ENCODE results near the gene KNG1. TPM values are rescaled to one million over a fixed set of nuclear protein-coding genes. Genes with fewer than 3 reads are reported as not detected.

KNG1 gene
- total RNA-seq, 2 donors from 2014 or later = not detected

DNA sequence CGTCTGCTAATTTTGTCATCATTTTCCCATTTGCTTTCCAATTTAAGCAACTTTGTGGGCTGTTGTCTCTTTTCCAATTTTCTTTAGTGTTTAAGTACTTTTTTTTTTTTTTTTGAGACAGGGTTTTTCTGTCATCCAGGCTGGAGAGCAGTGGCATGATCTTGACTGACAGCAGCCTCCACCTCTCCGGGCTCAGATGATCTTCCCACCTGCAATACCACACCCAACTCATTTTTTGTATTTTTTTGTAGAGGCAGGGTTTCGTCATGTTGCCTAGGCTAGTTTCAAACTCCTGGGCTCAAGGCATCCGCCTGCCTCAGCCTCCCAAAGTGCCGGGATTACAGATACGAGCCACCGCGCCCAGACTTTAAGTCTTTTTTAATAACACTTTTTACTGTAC lies 40.1 kb downstream of the KNG1 start:
- no peaks in the 10 kb centered on the region for H3K36me3 ChIP-seq (replicated peaks in 1 of 2; ENCODE audit: insufficient read depth in 1 of 2, low read depth in 2 of 2)
- intact Hi-C loops (cut with DNase I) = no loop called here
- DNase-seq (no peak), ATAC-seq (no peak)
- H3K27me3 ChIP-seq = no peaks in the 10 kb centered on the region
- H3K9me3 ChIP-seq = no peaks in the 10 kb centered on the region
- H3K4me1 ChIP-seq = peaks cover 6% of the 10 kb centered on the region
- TF ChIP-seq, protein P1, sequence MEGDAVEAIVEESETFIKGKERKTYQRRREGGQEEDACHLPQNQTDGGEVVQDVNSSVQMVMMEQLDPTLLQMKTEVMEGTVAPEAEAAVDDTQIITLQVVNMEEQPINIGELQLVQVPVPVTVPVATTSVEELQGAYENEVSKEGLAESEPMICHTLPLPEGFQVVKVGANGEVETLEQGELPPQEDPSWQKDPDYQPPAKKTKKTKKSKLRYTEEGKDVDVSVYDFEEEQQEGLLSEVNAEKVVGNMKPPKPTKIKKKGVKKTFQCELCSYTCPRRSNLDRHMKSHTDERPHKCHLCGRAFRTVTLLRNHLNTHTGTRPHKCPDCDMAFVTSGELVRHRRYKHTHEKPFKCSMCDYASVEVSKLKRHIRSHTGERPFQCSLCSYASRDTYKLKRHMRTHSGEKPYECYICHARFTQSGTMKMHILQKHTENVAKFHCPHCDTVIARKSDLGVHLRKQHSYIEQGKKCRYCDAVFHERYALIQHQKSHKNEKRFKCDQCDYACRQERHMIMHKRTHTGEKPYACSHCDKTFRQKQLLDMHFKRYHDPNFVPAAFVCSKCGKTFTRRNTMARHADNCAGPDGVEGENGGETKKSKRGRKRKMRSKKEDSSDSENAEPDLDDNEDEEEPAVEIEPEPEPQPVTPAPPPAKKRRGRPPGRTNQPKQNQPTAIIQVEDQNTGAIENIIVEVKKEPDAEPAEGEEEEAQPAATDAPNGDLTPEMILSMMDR (IDR thresholded peaks at IDR 0.05) = no peak
- no peak for TF ChIP-seq POLR2A (IDR thresholded peaks at IDR 0.05)
- WGBS, 2 donors = 80 to 87% methylated on average over 8 of the region's 8 CpGs
- H3K27ac ChIP-seq = no peak overlapping the region
- H3K4me3 ChIP-seq = no peak overlapping the region

DNA sequence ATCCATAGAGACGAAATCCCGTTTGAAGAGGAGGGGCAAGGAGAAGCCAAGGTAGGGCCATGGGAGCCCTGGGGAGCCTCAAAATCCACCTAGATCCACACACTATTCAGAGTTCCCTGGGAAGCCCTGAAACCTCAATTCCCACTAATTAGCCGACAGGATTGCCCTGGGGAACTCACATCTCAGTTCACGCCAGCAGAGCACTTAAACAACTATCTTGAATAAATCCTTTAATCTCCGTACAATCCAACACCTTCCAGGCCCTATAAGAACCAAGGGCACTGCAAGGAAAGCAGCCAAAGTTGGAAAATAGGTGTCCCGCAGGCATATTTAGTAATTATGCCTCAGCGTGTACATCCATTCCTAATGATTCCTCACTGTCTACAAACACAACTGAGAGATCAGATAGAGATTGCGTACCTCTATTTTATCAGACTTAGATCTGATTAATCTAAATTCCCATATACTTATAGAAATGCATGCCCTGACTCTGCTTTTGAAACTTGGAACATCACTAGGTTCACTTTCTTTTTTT lies 40.6 kb downstream of the KNG1 start:
- Histone ChIP-seq H3K4me3 (no peak overlapping the region), H3K27me3 (no peaks in the 10 kb centered on the region), H3K4me1 (peaks cover 6% of the 10 kb centered on the region), H3K27ac (no peak overlapping the region), H3K36me3 (replicated peaks in 1 of 2; ENCODE audit: insufficient read depth in 1 of 2, low read depth in 2 of 2) (no peaks in the 10 kb centered on the region), H3K9me3 (no peaks in the 10 kb centered on the region)
- no peak for DNase-seq
- intact Hi-C loops (cut with DNase I) = no loop called here
- no peak for ATAC-seq
- whole genome bisulfite sequencing, 2 donors = 70 to 76% methylated on average over 8 of the region's 8 CpGs
- TF ChIP-seq, protein P1 (IDR thresholded peaks at IDR 0.05) = no peak
- TF ChIP-seq POLR2A (IDR thresholded peaks at IDR 0.05) = no peak

DNA sequence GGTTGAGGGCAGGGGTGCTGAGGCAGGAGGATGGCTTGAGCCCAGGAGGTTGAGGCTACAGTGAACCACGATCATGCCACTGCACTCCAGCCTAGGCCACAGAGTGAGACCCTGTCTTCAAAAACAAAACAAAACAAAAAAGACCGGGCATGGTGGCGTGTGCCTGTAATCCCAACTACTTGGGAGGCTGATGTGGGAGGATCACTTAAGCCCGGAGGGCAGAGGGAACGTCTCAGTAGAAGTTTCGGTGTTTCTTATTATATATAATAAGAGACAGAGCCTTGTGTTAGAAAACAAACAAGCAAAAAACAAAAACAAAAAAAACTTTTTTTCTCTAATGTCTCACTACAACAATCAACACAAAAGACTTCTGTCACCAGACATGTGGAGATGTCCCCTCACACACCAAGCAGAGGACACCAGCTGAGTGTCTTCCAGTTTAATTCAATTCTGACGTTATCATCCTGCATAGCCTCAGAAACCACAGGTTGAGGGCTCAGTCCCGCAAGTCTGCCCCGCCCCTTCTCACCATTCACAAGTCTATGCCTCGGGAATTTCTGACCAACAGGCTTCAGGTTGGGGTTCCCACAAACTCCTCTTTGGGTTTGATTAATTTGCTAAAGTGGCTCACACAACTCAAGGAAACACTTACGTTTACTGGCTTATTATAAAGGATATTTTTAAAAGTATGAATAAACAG lies 42.2 kb downstream of the KNG1 start:
- intact Hi-C loops (cut with DNase I) = no loop called here
- Histone ChIP-seq H3K27ac (no peak overlapping the region), H3K9me3 (no peaks in the 10 kb centered on the region), H3K36me3 (replicated peaks in 1 of 2; ENCODE audit: insufficient read depth in 1 of 2, low read depth in 2 of 2) (no peaks in the 10 kb centered on the region), H3K4me3 (no peak overlapping the region), H3K4me1 (no peaks in the 10 kb centered on the region), H3K27me3 (no peaks in the 10 kb centered on the region)
- DNase-seq (no peak), ATAC-seq (no peak)
- TF ChIP-seq, protein P1 (IDR thresholded peaks at IDR 0.05) = no peak
- no peak for TF ChIP-seq POLR2A (IDR thresholded peaks at IDR 0.05)
- 72 to 74% methylated on average over 11 of the region's 11 CpGs for WGBS, 2 donors

DNA sequence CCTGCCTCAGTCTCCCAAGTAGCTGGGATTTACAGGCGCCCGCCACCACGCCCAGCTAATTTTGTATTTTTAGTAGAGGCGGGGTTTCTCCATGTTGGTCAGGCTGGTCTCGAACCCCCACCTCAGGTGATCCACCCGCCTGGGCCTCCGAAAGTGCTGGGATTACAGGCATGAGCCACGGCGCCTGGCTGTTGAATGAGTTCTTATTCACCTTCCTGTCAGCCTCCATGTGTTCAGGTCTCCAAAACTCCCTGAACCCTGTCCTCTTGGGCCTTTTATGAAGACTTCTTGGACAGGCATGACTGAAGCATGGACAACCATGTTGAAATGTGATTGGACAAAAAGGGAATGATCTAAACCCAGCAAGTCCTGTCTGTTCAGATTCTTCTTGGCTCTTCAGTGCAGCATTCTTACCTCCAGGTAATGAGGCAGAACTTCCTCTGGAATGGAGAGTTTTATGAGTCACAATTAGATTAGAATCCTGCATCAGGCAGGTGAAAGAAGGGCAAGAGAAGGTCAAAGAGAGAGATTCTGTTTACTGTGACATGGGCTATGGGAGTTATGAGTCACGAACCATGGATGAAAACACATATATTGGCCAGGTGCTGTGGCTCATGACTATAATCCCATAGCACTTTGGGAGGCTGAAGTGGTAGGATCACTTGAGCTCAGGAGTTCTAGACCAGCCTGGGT lies 43.1 kb downstream of the KNG1 start:
- H3K27me3 ChIP-seq = no peaks in the 10 kb centered on the region
- intact Hi-C loops (cut with DNase I) = no loop called here
- no peak overlapping the region for H3K4me3 ChIP-seq
- H3K4me1 ChIP-seq = no peaks in the 10 kb centered on the region
- no peaks in the 10 kb centered on the region for H3K9me3 ChIP-seq
- ATAC-seq (no peak), DNase-seq (no peak)
- 85 to 88% methylated on average over 10 of the region's 10 CpGs for WGBS, 2 donors
- no peak for TF ChIP-seq POLR2A (IDR thresholded peaks at IDR 0.05)
- TF ChIP-seq, protein P1 (IDR thresholded peaks at IDR 0.05) = no peak
- no peak overlapping the region for H3K27ac ChIP-seq
- no peaks in the 10 kb centered on the region for H3K36me3 ChIP-seq (replicated peaks in 1 of 2; ENCODE audit: insufficient read depth in 1 of 2, low read depth in 2 of 2)
